H9 (cell line): ENCODE measurements around the gene MYO1E. TPM values are rescaled to one million over a fixed set of nuclear protein-coding genes. Genes with fewer than 3 reads are reported as not detected.

Experiments
- DNase-seq: peaks from one replicate; pipeline ENCODE4 v3.0.0-alpha.2; 2017
- H2AFZ ChIP-seq: one replicate; pipeline ENCODE4 v1.6.1; 2013; ENCODE audit warnings: mild to moderate bottlenecking, low read length, control low read depth, moderate library complexity
- H2AK5ac ChIP-seq: 2 replicates; pipeline ENCODE4 v1.6.1; 2013; ENCODE audit warnings: low read length, control low read depth, mixed read lengths; ENCODE audit not compliant: insufficient read length
- H2BK120ac ChIP-seq: one replicate; pipeline ENCODE4 v1.6.1; 2013; ENCODE audit warnings: low read depth, mild to moderate bottlenecking, low read length, control low read depth, inconsistent platforms; ENCODE audit not compliant: poor library complexity, severe bottlenecking
- H2BK12ac ChIP-seq: 2 replicates; pipeline ENCODE4 v1.6.1; 2013; ENCODE audit warnings: low read length, control low read depth, mixed read lengths, low read depth; ENCODE audit not compliant: insufficient read length
- H2BK15ac ChIP-seq: 2 replicates; pipeline ENCODE4 v1.6.1; 2013; ENCODE audit warnings: low read depth, low read length, control low read depth
- H2BK20ac ChIP-seq: one replicate; pipeline ENCODE4 v1.6.1; 2013; ENCODE audit warnings: low read depth, mild to moderate bottlenecking, low read length, control low read depth, inconsistent platforms; ENCODE audit not compliant: poor library complexity, severe bottlenecking
- H2BK5ac ChIP-seq: 2 replicates; pipeline ENCODE4 v1.6.1; 2013; ENCODE audit warnings: low read length, control low read depth, mixed read lengths; ENCODE audit not compliant: insufficient read length
- H3K14ac ChIP-seq: 2 replicates; pipeline ENCODE4 v1.6.1; 2013; ENCODE audit warnings: low read length, control low read depth; ENCODE audit not compliant: insufficient read depth
- H3K18ac ChIP-seq: 2 replicates; pipeline ENCODE4 v1.6.1; 2013; ENCODE audit warnings: low read depth, mild to moderate bottlenecking, mixed read lengths, low read length, control low read depth; ENCODE audit not compliant: insufficient read length
- H3K23ac ChIP-seq: 2 replicates; pipeline ENCODE4 v1.6.1; 2013; ENCODE audit warnings: low read length, control low read depth, mixed read lengths, low read depth; ENCODE audit not compliant: insufficient read length
- H3K23me2 ChIP-seq: 2 replicates; pipeline ENCODE4 v1.6.1; 2013; ENCODE audit warnings: low read depth, mild to moderate bottlenecking, mixed read lengths, low read length, control low read depth; ENCODE audit not compliant: insufficient read length, poor library complexity, severe bottlenecking
- H3K27ac ChIP-seq: 2 replicates; pipeline ENCODE4 v1.5.1; 2013; ENCODE audit warnings: low read length, control low read depth, mixed read lengths, low read depth; ENCODE audit not compliant: insufficient read length
- H3K27me3 ChIP-seq: 2 replicates; pipeline ENCODE4 v1.6.1; 2013; ENCODE audit warnings: low read length, control low read depth, inconsistent platforms; ENCODE audit not compliant: insufficient read depth
- H3K4ac ChIP-seq: 2 replicates; pipeline ENCODE4 v1.6.1; 2013; ENCODE audit warnings: low read depth, mild to moderate bottlenecking, control low read depth, inconsistent platforms, low read length, moderate library complexity
- H3K4me1 ChIP-seq: 2 replicates; pipeline ENCODE4 v1.6.1; 2013; ENCODE audit warnings: low read length, control low read depth, inconsistent platforms; ENCODE audit not compliant: insufficient read depth
- H3K4me2 ChIP-seq: 2 replicates; pipeline ENCODE4 v1.6.1; 2013; ENCODE audit warnings: low read length, control low read depth, mixed read lengths; ENCODE audit not compliant: insufficient read length, insufficient read depth
- H3K56ac ChIP-seq: 2 replicates; pipeline ENCODE4 v1.6.1; 2013; ENCODE audit warnings: low read depth, mild to moderate bottlenecking, mixed read lengths, low read length, control low read depth; ENCODE audit not compliant: insufficient read length
- H3K79me1 ChIP-seq: 2 replicates; pipeline ENCODE4 v1.6.1; 2013; ENCODE audit warnings: low read depth, mild to moderate bottlenecking, moderate library complexity, low read length, control low read depth, inconsistent platforms; ENCODE audit not compliant: insufficient read depth, poor library complexity, severe bottlenecking
- H3K79me2 ChIP-seq: 2 replicates; pipeline ENCODE4 v1.6.1; 2013; ENCODE audit warnings: low read length, control low read depth, inconsistent platforms; ENCODE audit not compliant: insufficient read depth
- H3K9ac ChIP-seq: 2 replicates; pipeline ENCODE4 v1.6.1; 2013; ENCODE audit warnings: low read length, control low read depth, mixed read lengths; ENCODE audit not compliant: insufficient read length; ENCODE audit errors: extremely low read depth
- H3K9me3 ChIP-seq: one replicate; pipeline ENCODE4 v1.6.1; 2013; ENCODE audit warnings: low read depth, low read length, inconsistent platforms; ENCODE audit not compliant: control insufficient read depth
- H3T11ph ChIP-seq: one replicate; pipeline ENCODE4 v1.6.1; 2013; ENCODE audit warnings: mild to moderate bottlenecking, low read length, control low read depth, inconsistent platforms
- H4K20me1 ChIP-seq: one replicate; pipeline ENCODE4 v1.6.1; 2013; ENCODE audit not compliant: control insufficient read depth, insufficient read length, insufficient read depth
- H4K5ac ChIP-seq: 2 replicates; pipeline ENCODE4 v1.6.1; 2013; ENCODE audit warnings: low read depth, mild to moderate bottlenecking, mixed read lengths, low read length, control low read depth; ENCODE audit not compliant: insufficient read length
- H4K8ac ChIP-seq: replicated peaks from 2 replicates; pipeline ENCODE4 v1.6.1; 2013; ENCODE audit warnings: low read length, control low read depth, mixed read lengths, low read depth; ENCODE audit not compliant: insufficient read length
- H4K91ac ChIP-seq: 2 replicates; pipeline ENCODE4 v1.6.1; 2013; ENCODE audit warnings: low read depth, mild to moderate bottlenecking, moderate library complexity, mixed read lengths, low read length, control low read depth; ENCODE audit not compliant: insufficient read length
- H3K27ac Mint-ChIP-seq, 3 experiments: 2 replicates in 2 of 3; 3 replicates in 1 of 3; pipeline ENCODE4 v1.8.0; 2020 to 2021; ENCODE audit warnings: mixed read lengths in 3 of 3, mild to moderate bottlenecking in 1 of 3, moderate library complexity in 1 of 3
- H3K27me3 Mint-ChIP-seq: 2 replicates; pipeline ENCODE4 v1.8.0; 2021; ENCODE audit warnings: low read depth, mild to moderate bottlenecking, moderate library complexity, mixed read lengths
- H3K36me3 Mint-ChIP-seq, 3 experiments: 2 replicates in 2 of 3; 3 replicates in 1 of 3; pipeline ENCODE4 v1.8.0; 2020 to 2021; ENCODE audit warnings: low read depth in 3 of 3, mixed read lengths in 3 of 3; ENCODE audit not compliant: insufficient read depth in 1 of 3
- H3K4me1 Mint-ChIP-seq, 2 experiments: 2 replicates each; pipeline ENCODE4 v1.8.0; 2020; ENCODE audit warnings: mixed read lengths in 2 of 2
- H3K4me3 Mint-ChIP-seq, 2 experiments: 2 replicates in 1 of 2; 3 replicates in 1 of 2; pipeline ENCODE4 v1.8.0; 2020 to 2021; ENCODE audit warnings: mild to moderate bottlenecking in 2 of 2, mixed read lengths in 2 of 2, moderate library complexity in 1 of 2
- H3K9me3 Mint-ChIP-seq, 2 experiments: 2 replicates in 1 of 2; 3 replicates in 1 of 2; pipeline ENCODE4 v1.8.0; 2020; ENCODE audit warnings: mild to moderate bottlenecking in 2 of 2, mixed read lengths in 2 of 2, moderate library complexity in 1 of 2
- CTCF ChIP-seq: fragments of 200-600 bp; sonication (generic); conservative IDR thresholded peaks from 3 replicates; pipeline ENCODE4 v1.8.0; 2021; ENCODE audit warnings: antibody characterized with exemption, mild to moderate bottlenecking
- WGBS: extraction: QIAGEN DNeasy Blood & Tissue Kit; methylation state at CpG from one replicate; pipeline ENCODE4 v1.1.7; 2013; ENCODE audit warnings: missing lambda C conversion rate, low lambda C conversion rate, mixed read lengths; ENCODE audit not compliant: insufficient read length; ENCODE audit errors: extremely low coverage; 5-methylcytosine and 5-hydroxymethylcytosine counted together
- total RNA-seq: library from RNA; stranded (reverse); gene quantifications from 2 replicates; pipeline ENCODE4 v1.2.1, GENCODE V29; 2021

MYO1E gene
- total RNA-seq, 1 experiment from 2014 or later, result 235 TPM

GRCh38 chr15:59124261-59124660, 248.4 kb downstream of the MYO1E start:
- Mint-ChIP-seq H3K4me3 (no peak overlapping the region), H3K4me1 (no peaks in the 10 kb centered on the region), H3K27me3 (no peaks in the 10 kb centered on the region), H3K27ac (peak overlapping the region in 1 of 3 experiments; percentile 60; a peak in 3 of 7 replicates), H3K9me3 (peaks cover 17 to 27% of the 10 kb centered on the region in 2 experiments), H3K36me3 (peaks cover 69 to 92% (median 87%) of the 10 kb centered on the region in 3 experiments)
- H2BK15ac ChIP-seq, result no peak overlapping the region
- no peak overlapping the region for H3K4me2 ChIP-seq
- no peaks in the 10 kb centered on the region for H3K27me3 ChIP-seq
- H4K5ac ChIP-seq, result no peak overlapping the region
- no peak for TF ChIP-seq CTCF
- H3K9ac ChIP-seq, result no peak overlapping the region
- no peak overlapping the region for H2BK20ac ChIP-seq
- WGBS, result no CpG with 5 or more reads among the region's 2 CpGs
- H4K20me1 ChIP-seq, result no peaks in the 10 kb centered on the region
- no peak overlapping the region for H3K4ac ChIP-seq
- DNase-seq, result no peak
- no peak overlapping the region for H2AK5ac ChIP-seq
- no peak overlapping the region for H3K23ac ChIP-seq
- no peak overlapping the region for H3K56ac ChIP-seq
- H2BK120ac ChIP-seq, result no peak overlapping the region
- no peaks in the 10 kb centered on the region for H3K79me2 ChIP-seq
- H3K23me2 ChIP-seq, result no peaks in the 10 kb centered on the region
- H2BK5ac ChIP-seq, result no peak overlapping the region
- H3T11ph ChIP-seq, result no peak overlapping the region
- H2AFZ ChIP-seq, result no peak overlapping the region
- H4K8ac ChIP-seq, result no peak overlapping the region
- no peaks in the 10 kb centered on the region for H3K9me3 ChIP-seq
- no peak overlapping the region for H3K18ac ChIP-seq
- H3K4me1 ChIP-seq, result no peaks in the 10 kb centered on the region
- H2BK12ac ChIP-seq, result no peak overlapping the region
- no peak overlapping the region for H3K14ac ChIP-seq
- no peaks in the 10 kb centered on the region for H3K79me1 ChIP-seq
- H4K91ac ChIP-seq, result no peak overlapping the region
- no peak overlapping the region for H3K27ac ChIP-seq
